ENCODE data around the gene KCNF1.

Gene KCNF1

GRCh38 chr2:10887476-10887875, 24.3 kb upstream of the KCNF1 start:
- no peak for TF ChIP-seq POLR2A (IDR thresholded peaks at IDR 0.05; ENCODE audit: low read depth, low read length)
- FAIRE-seq (no peak), DNase-seq (ENCODE audit: insufficient read length, low spot score) (no peak)

DNA sequence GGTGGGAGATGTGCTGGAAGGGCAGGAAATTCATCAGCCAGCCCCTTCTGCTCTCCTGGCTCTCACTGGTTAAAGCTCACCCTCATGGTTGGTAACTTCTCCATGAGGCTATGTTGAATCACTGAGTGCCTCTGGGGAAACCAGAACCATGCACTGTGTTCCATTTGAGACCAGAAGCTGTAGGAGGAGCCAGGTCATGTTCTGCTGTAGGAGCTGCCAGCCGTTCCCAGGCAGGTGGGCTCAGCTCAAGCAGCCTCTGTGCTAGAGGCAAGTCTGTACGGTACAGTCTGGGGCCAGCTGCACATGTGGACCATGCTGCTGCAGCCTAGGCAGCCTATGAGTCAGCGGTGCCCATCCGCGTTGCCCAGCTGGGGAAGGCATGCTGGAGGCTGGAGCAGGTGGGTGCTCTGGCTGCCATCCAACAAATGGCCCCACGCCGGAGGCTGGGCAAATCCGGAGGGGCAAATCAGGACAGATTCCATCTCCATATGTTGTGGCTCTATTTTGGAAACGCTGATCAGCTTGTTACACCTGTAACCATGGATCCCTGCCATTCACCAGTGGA, 22.0 kb upstream of the KCNF1 start:
- TF ChIP-seq POLR2A (IDR thresholded peaks at IDR 0.05; ENCODE audit: low read depth, low read length): no peak
- no peak for FAIRE-seq
- no peak for DNase-seq (ENCODE audit: insufficient read length, low spot score)

DNA sequence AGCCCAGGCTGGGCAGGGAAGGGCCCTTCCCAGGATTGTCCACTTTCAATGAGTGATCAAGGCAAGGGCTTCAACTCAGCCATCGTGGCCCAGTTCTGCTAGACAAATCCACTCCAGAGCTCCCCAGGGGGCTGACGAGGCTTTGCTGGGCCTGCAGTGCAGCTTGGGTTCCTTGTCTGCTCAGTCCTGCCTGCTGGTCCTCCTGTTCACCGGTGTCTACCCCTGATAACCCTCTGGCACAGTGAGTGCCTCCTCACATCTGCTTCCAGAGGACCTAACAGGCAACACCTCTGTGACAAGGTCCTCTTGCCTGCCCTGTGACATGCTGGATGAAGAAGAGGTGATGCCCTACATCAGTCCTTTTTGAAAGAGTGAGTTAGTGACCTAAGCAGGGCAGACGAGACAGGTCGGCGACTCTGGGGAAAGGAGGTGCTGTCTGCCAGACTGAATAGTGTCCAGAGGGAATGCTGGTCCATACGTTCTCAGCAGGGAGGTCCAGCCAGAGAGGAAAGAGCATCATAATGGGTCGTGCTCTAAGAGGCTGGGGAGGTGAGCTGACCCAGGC, 20.9 kb upstream of the KCNF1 start:
- FAIRE-seq (no peak), DNase-seq (ENCODE audit: insufficient read length, low spot score) (no peak)
- TF ChIP-seq POLR2A (IDR thresholded peaks at IDR 0.05; ENCODE audit: low read depth, low read length): no peak

GRCh38 chr2:10891390-10891789, 20.3 kb upstream of the KCNF1 start:
- FAIRE-seq: no peak
- no peak for DNase-seq (ENCODE audit: insufficient read length, low spot score)
- no peak for TF ChIP-seq POLR2A (IDR thresholded peaks at IDR 0.05; ENCODE audit: low read depth, low read length)

DNA sequence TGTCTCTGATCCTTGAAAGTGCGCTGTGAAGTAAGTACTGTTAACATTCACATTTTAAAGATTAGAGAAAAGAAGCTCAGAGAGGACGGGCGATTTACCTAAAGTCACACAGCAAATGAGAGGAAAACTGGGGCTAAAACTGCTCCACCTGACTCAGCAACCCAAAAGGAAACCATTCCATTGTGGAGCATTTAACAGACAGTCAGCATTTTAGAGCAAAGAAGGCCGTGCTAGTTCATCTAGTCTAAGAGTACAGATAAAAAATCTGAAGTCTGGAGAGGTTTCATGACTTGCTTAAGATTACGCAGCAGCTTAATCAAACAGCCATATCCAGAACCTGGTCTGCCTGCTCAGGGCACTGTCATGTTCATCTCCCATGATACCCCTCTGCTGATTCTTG, 19.9 kb upstream of the KCNF1 start:
- TF ChIP-seq POLR2A (IDR thresholded peaks at IDR 0.05; ENCODE audit: low read depth, low read length): no peak
- FAIRE-seq (no peak), DNase-seq (ENCODE audit: insufficient read length, low spot score) (no peak)

DNA sequence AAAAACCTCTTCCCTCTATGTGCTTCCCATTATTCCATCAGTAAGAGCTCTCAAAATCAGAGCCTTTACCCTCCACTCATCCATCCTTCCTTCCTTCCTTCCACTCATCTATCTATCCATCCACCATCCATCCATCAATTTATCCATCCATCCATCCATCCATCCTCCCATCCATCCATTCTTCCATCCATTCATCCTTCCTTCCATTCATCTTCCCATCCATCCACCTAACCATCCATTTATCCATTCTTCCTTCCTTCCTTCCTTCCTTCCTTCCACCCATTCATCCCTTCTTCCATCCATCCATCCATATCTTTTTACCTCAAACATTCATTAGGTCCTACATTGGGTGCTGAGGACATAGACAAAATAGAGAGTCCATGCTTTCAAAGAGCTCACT, 19.4 kb upstream of the KCNF1 start:
- DNase-seq (ENCODE audit: insufficient read length, low spot score) (no peak), FAIRE-seq (no peak)
- no peak for TF ChIP-seq POLR2A (IDR thresholded peaks at IDR 0.05; ENCODE audit: low read depth, low read length)

DNA sequence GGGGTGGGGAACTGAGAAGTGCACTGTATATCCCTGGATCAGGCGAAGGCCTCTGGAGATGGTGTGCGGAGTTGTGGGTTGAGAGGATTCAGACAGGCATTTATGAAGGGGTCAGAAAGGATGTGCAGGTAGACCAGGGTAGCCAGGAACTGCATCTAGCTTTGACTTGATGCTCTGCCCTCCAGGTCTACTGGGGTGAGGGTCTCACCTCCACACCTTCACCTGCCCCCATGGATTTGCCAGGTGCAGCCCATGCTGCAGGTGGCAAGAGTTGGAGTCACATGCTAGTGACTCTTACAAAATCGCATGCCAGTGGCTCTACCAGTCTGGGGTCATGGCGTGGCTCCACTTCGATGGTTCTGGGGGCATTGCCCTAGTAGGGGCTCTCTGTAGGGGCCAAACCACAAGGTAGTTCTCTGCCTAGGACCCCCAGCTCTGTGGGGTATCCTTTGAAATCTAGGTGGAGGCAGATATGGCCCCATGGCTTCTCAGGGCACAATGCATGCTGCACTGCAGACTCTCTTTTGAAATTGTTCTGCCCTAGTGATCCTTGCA, 18.9 kb upstream of the KCNF1 start:
- no peak for DNase-seq (ENCODE audit: insufficient read length, low spot score)
- TF ChIP-seq POLR2A (IDR thresholded peaks at IDR 0.05; ENCODE audit: low read depth, low read length): no peak
- no peak for FAIRE-seq

- FAIRE-seq (no peak), DNase-seq (ENCODE audit: insufficient read length, low spot score) (no peak)
- TF ChIP-seq POLR2A (IDR thresholded peaks at IDR 0.05; ENCODE audit: low read depth, low read length): no peak
These were observed 17.3 kb upstream of the KCNF1 start for GRCh38 chr2:10894264-10894935.

DNA sequence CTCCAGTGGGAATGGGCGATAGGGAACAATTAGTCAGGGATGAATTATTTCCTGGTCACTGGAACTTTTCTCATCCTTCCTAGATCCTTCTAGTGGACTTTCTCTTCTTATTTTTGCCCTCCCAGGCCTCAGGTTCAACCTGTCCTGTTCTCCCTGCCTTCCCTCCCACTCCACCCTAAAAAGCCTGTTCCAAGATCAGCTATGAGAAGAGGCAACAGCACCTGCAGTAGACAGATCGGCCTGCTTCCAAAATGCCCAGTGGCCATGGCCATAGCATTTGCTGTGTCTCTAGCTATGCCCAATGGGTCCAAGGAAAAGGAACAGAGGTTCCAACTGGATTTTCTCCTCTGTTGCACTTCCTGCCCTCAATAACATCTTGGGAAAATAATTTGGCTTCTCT, 16.5 kb upstream of the KCNF1 start:
- no peak for TF ChIP-seq POLR2A (IDR thresholded peaks at IDR 0.05; ENCODE audit: low read depth, low read length)
- DNase-seq (ENCODE audit: insufficient read length, low spot score): no peak
- FAIRE-seq: no peak

DNA sequence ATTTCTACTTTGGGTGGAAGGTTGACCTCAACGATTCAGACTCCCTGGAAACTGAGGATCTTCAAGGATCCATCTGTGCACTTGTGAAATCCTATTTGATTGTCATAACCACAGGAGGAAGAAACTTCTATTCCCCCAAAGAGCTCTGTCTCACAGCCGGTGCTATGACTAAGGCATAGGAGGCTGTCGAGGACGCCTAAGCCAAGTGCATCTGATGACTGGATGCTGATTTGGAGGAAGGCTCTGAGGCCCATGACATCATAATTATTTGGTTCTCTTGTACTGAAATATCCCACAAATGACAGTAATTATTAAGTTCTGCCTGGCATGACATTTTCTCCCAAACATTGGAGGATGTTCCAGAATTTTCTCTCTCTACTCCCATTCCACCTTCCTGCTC, 13.8 kb upstream of the KCNF1 start:
- no peak for TF ChIP-seq POLR2A (IDR thresholded peaks at IDR 0.05; ENCODE audit: low read depth, low read length)
- FAIRE-seq (no peak), DNase-seq (ENCODE audit: insufficient read length, low spot score) (no peak)

DNA sequence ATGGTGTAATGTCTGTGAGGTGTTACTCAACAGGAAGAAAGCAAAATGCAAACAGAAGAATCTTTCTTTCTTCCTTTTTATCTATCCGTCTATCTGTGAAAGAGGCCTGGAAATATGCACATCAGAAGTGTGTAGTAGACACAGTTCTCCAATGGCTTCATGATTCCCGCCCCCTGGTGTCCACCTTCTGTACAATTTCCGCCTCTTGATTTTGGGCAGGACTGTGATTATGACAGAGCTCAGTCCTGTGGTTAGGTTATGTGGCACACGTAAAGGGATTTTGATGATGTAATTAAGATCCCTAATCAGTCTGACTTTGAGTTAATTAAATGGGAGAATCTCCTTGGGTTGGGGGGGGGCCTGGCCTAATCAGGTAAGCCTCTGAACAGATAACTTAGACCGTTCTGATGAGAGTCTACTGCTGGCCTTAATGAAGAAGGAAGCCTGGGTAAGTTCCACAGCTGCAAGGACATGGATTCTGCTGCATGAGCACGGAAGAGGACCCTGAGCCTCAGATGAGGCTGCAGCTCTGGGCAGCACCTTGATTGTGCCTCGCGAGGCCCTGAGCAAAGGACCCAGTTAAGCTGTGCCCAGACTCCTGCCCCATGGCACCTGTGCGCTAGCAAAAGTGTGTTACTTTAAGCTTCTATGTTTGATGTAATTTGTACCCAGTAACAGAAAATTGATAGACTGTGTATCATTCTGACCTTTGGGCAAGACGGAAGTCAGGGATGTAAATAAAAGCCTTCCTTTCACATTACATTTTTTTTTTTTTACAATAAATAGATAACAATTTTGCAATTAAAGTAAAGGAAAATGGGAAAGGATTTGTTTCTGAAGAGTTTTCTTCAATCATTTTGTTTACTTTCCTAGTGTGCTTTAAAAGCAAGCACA, 11.3 kb upstream of the KCNF1 start:
- TF ChIP-seq POLR2A (IDR thresholded peaks at IDR 0.05; ENCODE audit: low read depth, low read length): no peak
- DNase-seq (ENCODE audit: insufficient read length, low spot score): peak; percentile 54
- peak; percentile 52 for FAIRE-seq

- DNase-seq (ENCODE audit: insufficient read length, low spot score): peak; percentile 41
- no peak for TF ChIP-seq POLR2A (IDR thresholded peaks at IDR 0.05; ENCODE audit: low read depth, low read length)
- no peak for FAIRE-seq
These were observed 10.4 kb upstream of the KCNF1 start for GRCh38 chr2:10901160-10901939.

DNA sequence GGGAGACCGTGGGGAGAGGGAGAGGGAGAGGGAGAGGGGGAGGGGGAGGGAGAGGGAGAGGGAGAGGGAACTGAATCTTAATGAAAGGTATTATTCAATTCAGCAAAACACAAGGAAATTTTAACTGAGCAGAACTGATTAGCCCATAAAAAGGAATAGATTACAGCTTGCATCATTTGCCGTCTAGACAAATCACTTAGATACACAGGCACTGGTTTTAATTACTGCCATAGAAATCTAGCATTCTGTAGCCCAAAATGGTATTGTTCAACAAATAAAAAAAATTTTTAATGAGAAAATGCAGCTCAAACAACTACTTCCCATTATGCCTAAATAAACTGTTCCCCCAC, 7.9 kb upstream of the KCNF1 start:
- no peak for TF ChIP-seq POLR2A (IDR thresholded peaks at IDR 0.05; ENCODE audit: low read depth, low read length)
- DNase-seq (ENCODE audit: insufficient read length, low spot score): no peak
- FAIRE-seq: no peak
